NCI-H1694 treated with DMSO at 0.1 percent for 48 hours (cell line): ENCODE results near the gene ZSWIM3.
A peak's percentile ranks its signal among the peaks of the same experiment; 100 is the strongest.

Experiments
- DNase-seq: peaks from one replicate; lab custom pipeline; 2025; lab: John Stamatoyannopoulos, UW

The ZSWIM3 gene

DNA sequence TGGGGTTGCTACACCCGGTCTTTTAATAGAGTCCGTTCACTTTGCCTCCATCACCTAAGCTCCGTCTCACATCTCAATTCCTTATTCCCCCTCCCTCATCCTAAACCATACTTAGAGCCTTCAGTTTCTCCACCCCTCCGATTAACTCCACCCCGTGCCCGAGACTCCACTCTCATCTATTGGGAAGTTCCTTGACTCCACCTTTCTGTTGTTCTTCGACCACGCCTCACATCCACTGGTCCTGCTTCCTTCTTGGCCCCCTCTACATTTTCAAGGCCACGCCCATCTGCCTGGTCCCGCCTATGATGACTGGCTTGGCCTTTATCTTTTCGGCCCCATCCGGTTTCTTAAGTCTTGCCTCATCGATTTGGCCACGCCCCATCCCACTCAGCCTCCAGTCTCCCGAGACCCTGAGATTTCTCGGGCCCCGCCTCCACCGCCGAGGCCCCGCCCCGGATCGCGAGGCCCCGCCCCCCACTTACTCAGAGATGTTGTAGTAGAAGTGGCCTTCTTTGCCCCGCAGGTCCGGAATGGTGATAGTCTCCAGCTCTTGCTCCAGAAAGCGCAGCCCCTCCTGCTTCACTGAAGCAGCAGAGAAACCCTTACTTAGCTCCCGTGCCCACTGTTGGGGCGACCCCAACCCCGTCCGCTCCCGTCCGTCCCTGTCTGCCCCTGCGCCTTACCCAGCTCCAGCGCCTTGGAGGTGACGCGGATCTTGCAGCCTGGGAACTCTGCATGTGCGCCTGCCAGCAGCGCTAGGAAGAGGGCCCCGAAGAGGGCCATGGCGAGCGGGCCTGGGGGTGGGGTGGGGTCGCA is 53.5 kb downstream of the ZSWIM3 start:
- no peak for DNase-seq

DNA sequence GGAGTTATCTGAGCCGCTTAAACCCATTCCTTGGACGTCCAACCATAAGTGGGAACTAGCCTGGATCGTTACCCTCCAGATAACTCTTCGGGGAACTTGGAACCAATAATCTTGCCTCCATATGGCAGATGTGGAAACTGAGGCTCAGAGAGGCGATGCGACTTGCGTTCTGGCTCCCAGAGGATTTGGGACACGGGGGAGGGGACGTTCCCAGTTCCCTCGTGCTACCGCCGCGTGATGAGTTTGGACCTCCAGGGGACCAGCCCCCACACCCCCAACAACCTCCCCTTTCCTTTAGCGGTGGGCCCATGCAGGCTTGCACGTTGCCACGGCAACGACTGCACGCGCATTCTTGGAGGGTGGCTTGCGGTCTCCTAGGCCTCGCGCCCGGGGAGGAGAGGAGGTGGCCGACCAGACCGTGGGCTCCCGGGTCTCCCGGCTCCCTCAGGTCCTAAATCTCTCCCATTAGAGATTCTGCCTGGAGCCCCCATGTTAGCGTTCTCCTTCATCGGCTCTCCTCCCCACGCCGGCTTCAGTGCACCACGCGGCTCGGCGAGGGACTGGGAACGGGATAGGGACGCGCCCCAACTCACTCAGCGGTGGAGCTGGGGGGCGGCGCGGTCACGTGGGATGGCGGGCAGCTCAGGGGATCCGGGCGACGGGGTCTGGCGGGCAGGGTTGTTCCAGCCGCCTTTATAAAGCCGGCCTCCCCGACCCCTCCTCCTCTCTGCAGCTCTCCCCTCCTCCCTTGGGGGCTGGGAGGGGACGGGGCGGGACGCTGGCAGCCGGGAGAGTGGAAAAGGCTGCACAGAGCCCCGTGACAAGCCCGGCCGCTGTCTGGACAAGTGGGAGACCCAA is 54.3 kb downstream of the ZSWIM3 start, which contains the start of gene PLTP:
PLTP (minus strand) TSS at position 670 of the 858 bp plus-strand sequence. CDS start 703 bp downstream, outside the sequence.
- DNase-seq = peak; percentile 2

DNA sequence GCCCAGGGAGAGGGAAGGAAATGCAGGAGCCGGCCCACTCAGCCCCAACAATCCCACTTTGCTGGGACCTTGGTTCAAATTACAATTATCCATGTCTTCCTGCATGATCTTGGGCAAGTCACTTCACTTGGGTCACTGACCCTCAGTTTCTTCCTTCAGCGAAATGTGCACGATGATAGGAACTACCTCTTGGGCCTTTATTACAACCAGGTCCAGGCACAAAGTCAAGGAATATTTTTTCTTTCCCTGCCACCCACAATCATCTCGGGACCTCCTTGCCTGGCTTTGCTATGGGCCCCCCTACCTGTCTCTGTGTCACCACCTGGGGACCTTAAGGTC is 54.9 kb downstream of the ZSWIM3 start:
- DNase-seq = no peak

DNA sequence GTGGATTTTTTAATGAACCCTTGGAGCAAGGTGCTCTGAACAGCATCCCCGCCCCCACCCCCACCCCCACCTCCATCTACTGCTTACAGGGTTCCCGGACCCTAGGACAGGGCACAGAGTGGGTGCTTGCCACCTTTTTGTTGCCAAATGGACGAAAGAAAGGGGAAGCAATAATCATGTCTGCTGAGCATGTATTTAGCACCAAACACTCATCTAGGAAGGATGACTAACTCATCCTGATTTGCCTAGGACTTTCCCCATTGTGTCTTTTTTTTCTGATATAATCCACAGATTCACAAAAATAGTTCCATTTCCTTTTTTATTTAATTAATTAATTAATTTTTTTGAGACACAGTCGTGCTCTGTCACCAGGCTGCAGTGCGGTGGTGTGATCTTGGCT is 55.7 kb downstream of the ZSWIM3 start:
- DNase-seq = no peak

DNA sequence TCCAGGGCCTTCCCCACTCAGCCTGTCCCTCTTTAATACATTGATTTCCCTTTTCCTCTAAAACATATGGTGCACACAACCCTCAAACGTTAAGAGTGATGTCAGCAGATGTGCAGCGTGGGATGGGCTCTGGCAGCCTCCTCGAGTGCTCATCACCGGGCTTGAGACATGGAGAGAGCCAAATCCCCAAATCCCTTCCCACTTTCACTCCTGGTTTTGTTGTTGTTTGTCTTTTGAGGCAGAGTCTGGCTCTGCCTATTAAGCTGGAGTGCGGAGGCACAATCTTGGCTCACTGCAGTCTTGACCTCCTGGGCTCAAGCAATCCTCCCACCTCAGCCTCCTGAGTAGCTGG is 60.4 kb downstream of the ZSWIM3 start:
- no peak for DNase-seq

DNA sequence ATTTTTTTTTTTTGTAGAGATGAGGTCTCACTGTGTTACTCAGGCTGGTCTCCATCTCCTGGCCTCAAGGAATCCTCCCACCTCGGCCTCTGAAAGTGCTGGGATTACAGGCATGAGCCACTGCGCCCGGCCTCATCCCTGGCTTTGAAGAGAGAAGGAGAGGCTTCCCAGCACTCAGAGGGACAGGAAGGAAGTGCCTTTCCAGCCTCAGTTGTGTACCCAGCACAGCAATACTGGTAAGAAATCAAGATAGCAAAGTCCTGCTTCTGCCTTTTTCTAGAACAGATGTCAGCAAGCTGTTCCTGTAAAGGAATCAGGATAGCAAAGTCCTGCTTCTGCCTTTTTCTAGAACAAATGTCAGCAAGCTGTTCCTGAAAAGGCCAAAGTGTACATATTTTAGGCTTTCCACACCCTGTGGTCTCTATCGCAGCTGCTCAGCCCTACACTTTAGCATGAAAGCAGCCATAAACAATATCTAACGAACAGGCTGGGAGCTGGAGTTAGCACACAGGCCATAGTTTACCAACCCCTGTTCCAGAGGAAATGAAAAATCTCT is 60.8 kb downstream of the ZSWIM3 start:
- DNase-seq = peak; percentile 12

DNA sequence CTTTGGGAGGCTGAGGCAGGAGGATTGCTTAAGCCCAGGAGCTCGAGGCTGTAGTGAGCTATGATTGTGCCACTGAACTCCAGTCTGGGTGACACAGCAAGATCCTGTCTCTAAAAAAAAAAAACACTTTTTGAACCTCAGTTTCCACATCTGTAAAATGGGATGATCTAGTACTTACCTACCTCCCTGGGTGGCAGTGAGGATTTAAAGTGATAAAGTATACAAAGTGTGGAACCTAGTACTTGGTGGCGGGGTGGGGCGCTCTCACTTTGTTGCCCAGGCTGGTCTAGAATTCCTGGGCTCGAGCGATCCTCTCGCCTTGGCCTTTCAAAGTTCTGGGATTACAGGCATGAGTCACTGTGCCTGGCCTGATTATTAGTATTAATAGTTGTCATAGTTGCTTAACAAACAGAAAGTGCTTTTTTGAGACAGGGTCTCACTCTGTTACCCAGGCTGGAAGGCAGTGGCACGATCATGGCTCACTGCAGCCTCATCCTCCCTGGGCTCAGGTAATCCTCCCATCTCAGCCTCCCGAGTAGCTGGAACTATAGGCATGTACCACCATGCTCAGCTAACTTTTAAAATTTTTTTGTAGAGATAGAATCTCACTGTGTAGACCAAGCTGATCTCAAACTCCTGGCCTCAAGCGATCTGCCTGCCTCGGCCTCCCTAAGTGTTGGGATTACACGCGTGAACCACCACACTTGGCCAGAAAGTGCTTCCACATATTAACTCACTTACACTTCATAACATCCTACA is 61.5 kb downstream of the ZSWIM3 start:
- no peak for DNase-seq

DNA sequence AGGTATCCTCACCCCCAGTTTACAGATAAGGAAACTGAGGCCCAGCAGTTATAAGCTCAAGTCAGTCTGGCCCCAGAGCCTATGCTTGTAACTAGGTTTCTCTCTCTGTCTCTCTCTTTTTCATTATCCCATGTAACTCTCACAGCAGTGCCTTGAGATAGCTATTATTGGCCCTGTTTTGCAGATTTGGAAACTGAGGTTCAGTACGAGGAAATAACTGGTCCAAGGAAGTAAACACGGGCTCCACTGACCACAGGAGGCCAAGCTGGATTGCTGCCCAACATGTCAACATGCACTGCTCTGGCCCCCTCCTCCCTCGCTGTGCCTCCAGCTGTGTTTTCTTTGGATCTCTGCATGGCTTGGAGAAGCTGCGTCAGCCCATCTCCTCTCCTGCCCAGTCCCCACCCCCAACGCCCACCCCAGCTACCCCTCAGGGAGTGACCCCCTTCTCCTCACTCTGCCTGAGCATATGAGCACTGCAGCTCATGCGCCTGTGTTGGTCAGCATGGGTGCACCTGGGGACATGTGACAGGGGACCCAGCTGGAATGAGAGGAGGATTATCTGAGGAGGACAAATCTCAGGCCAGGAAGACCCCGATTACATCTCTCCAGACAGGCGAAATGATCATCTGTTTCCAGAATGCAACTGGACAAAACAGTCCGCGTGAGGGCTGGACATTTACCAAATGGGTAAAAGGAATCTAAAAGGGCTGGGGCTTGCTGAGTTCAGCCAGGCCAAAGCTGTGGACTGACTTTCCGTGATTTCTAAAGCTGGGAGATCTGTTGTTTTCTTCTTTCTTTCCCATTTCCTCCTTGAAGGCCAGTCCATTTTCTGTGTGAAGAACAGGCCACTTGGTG is 62.4 kb downstream of the ZSWIM3 start:
- no peak for DNase-seq

DNA sequence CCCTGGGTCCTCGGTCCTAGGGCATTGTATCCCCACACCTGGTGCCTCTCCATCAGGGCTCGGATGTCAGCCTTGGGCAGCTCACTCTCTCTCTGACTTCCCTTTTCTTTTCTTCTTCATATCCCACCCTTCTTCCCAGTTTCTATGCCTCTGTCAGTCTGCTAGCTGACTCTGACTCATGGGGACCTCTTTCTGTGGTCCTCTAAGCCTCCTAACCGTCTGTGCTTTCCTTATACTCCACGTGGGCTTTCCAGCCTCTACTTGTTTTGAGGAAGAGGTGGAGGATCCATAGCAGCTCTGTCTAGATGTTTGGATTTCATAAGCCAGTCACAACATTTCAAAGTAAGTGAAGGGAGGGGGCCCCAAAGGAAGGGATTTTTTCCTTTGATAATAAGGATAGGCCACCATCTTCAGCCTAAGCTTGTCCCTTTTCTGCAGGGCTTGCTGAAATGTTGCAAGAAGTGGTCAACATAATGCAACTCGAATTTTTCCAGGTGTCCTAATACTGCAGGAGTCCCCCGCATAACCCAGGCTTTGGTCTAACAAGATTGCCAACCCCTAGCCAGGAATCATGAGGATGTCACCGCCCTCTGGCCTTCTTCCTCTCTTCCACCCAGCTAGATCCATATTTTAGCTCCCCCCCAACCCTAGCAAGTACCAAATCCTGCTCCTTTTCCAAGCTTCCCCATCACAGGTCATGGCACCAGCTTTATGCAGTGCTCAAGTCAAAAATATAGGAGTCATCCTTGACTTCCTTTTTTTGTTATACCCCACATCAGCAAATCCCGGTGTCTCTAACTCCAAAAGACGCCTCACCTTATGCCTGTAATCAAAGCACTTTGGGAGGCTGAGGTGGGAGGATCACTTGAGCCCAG is 63.3 kb downstream of the ZSWIM3 start:
- DNase-seq = no peak

DNA sequence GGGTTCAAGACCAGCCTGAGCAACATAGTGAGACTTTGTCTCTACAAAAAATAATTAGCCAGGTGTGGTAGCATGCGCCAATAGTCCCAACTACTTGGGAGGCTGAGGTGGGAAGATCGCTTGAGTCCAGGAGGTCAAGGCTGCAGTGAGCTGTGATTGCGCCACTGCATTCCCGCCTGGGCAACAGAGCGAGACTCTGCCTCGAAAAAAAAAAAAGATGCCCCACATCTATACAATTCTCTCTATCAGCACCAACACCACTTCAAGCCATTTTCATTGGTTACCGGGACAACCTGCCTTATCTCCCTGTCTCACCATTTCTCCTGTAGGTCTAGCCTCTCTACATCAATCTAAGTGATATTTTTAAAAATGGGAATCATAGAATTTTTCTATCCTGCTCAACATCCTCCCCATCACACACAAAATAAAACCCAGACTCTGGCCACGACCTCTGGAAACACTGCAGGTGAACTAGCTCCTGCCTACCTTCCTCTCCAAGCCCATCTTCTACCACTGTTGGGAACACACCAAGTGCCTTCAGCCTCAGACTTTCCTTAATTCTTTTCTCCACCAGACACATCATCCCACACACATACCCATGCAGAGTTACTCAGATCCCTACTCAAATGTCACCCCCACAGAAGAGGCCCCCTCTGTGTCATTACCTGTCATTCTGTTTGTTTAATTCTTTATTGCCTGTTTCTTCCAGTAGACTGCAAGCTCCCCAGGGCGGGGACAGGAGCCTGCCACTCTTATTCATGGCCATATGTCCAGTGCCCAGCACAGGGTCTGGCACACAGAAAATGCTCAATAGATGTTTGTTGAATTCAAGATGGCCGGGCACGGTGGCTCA is 64.1 kb downstream of the ZSWIM3 start:
- no peak for DNase-seq

DNA sequence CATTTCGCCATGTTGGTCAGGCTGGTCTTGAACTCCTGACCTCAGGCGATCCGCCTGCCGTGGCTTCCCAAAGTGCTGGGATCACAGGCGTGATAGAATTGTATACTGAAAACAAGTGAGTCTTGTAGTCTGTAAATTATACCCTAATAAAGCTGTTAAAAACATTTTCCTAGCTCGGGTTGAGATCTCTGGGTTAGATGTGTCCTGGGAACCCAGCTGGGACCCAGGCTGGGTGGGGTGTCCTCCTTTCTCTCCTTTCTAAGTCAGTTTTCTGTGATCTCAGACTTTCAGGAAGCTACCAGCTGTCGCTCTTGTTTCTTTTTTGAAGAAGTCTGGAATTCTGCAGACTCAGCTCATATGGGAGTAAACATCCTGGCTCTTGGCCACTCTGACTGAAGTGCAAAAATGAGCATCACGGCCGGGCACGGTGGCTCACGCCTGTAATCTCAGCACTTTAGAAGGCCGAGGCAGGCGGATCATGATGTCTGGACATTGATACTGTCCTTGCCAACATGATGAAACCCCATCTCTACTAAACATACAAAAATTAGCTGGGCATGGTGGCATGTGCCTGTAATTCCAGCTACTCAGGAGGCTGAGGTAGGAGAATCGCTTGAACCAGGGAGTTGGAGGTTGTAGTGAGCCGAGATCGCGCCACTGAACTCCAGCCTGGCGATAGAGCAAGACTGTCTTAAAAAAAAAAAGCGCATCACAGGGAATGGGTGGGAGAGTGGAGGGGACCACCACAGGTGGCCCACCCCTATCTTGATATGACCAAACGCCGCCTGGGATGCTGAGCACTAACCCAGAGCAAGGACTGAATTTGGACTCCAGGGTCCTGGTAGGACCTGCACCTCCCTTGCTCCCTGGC is 67.2 kb downstream of the ZSWIM3 start:
- no peak for DNase-seq

DNA sequence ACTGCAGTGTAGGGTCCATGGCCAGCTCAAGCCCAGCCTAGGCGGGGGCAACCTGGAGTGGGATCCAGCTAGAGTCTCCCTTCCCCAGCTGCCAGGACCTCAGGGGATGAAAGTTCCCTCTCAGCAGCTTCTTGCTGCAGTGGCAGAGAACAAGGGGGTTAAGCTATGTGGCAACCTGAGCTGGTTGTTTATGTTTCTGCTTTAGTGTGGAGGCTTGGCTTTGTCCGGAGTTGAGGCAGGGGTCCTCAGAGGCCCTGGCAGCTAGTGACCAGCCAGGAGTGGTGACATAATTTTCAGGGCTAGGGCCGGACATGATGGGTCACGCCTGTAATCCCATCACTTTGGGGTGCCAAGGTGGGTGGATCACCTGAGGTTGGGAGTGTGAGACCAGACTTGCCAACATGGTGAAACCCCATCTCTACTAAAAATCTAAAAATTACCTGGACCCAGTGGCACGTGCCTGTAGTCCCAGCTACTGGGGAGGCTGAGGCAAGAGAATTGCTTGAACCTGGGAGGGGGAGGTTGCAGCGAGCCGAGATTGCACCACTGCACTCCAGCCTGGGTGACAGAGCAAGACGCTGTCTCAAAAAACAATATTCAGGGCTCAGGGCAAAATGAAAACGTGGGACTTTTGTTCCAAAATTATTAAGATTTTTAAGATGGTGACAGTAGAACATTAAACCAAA is 68.5 kb downstream of the ZSWIM3 start:
- no peak for DNase-seq

DNA sequence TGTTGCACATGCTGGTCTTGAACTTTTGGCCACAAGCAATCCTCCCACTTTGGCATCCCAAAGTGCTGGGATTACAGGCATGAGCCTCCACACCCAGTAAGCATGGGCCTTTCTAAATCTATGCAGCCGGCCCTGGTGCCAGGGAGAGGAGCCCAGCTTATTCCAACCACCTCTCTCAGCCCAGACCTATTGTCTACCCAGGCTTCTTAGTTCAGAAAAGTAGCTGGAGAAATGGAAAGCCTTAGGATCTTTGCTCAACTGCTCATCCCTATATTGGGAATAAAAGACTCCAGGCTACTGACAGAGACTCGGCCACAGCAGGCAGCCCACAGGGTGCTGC is 69.3 kb downstream of the ZSWIM3 start:
- no peak for DNase-seq

DNA sequence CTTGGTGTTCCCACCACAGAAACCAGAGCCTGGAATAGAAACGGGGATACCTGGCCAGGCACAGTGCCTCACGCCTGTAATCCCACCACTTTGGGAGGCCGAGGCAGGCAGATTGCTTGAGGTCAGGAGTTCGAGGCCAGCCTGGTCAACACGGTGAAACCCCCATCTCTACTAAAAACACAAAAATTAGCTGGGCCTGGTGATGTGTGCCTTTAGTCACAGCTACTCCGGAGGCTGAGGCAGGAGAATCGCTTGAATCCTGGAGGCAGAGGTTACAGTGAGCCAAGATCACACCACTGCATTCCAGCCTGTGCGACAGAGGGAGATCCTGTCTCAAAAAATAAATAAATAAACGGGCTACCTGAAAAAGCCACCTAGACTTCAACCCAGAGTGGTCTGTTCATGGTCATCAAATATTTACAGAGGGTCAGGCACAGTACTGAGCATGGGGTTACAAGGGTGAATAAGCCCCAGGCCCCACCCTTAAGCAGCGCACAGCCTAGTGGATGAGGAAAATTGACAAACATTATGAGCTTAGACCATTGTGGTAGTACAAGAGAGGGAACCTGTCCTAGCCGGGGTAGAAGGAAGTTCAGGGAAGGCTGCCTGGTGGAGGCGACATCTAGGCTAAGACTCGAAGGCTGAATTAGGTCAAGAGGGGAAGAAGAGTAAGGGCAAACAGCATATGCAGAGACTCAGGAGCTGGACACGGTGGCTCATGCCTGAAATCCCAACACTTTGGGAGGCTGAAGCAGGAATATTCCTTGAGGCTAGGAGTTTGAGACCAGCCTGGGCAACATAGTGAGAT is 69.9 kb downstream of the ZSWIM3 start:
- no peak for DNase-seq
